Bone marrow (tissue), 2 donors: ENCODE results near the gene CXCL5.

Experiments
- DNase-seq, 2 donors: peaks; one replicate each; lab custom pipeline; 2025; lab: John Stamatoyannopoulos, UW

Gene CXCL5

GRCh38 chr4:73998040-73999011 lies at the start of gene CXCL5:
Gene CXCL5, minus strand, starts transcription at chr4:73998677. Its CDS starts 96 bp downstream, at chr4:73998581.
- DNase-seq = no peak

DNA sequence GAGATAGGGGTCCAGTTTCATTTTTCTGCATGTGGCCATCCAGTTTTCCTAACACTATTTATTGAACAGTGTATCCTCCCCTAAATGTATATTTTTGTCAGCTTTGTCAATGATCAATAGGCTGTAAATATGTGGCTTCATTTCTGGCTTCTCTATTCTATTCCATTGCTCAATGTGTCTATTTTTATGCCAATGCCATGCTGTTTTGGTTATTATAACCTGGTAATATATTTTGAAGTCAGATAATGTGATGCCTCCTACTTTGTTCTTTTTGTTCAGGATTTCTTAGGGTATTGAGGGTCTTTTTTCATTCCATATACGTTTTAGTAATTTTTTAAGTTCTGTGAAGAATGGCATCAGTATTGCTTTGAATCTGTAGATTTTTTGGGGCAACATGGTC lies 48.7 kb upstream of the CXCL5 start:
- DNase-seq = no peak

DNA sequence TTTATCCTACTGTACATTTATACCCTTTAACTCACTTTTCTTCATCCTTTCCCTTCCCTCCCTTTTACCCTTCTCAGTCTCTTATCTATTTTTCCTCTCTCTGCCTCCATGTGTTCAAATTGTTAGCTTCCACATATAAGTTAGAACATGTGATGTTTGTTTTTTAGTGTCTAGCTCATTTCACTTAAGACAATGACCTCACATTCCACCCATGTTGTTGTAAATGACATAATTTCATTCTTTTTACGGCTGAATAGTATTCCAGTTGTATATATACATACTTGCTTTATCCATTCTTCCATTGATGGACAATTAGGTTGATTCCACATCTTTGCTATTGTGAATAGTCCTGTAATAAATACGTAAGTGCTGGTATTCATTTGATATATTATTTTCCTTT lies 47.3 kb upstream of the CXCL5 start:
- DNase-seq = no peak

DNA sequence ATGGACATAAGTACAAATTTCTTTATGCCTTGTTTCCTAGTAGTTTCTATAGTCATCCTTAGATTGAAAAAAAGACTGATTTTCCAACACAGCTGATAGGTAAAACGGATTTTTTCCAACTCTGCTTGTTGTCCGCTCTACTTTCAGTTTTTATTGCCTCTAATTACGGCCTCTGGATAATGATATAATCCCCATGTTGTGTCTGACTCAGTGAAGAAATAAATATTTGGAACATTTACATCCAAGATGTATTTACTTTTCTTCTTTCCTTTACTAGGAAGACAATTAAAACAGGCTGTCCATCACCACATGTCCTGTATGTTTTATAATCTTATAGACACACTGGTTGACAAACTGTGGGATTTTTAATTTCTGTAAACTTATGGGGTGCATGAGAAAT lies 46.8 kb upstream of the CXCL5 start:
- DNase-seq = no peak

DNA sequence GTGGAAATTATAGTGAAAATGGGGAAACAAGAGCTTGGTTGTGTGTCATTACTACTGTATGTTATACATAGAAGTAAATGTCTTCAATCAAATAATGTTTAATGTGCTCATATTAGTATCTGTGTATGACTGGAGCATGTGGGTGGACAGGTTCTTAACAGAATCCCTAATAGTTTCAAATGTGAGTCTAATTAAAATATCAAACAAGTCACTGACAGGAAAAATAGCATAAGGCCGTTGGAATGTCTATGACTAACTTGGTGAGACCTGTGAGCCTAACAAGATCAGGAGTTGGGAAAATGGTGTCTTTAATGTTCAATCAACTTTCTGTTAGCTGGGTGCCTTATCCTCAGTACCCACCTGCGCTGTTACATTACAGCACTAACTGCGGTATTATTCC lies 46.2 kb upstream of the CXCL5 start:
- no peak for DNase-seq

DNA sequence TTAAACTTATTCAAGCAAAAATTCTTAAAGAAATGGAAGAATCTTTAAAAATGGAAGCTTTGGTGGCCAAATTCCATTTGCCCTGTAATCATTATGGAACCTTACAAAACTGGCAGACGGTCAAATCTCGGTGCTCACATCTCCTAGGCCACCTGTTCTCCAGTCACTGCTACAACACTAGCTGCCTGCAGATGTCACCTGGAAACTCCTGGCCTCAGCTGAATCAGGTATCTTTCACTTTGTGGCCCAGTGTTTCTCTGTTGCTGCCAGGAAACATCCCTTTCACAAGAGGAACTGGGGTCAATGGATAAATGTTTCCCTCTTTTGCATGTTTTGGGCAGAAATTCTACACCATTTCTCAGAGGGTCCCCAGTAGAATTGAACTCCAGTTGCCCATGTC lies 44.2 kb upstream of the CXCL5 start:
- DNase-seq = no peak

DNA sequence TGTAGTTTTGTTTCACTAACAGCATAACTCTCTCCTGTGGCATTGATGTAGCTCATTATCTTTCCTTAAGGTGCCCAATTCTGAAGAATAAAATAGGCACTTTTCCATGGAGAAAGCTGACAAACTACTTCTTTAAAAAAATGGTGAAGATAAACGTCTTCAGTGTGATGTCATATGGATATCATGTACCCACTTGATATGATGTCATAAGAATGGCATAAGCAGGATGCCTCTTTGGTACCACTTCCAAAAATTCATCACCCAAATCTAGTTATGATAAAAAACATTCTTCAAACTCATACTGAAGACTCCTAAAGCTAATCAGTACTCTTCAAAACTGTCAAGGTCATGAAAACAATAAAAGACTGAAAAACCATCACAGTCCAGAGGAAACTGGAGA lies 42.9 kb upstream of the CXCL5 start:
- DNase-seq = no peak

DNA sequence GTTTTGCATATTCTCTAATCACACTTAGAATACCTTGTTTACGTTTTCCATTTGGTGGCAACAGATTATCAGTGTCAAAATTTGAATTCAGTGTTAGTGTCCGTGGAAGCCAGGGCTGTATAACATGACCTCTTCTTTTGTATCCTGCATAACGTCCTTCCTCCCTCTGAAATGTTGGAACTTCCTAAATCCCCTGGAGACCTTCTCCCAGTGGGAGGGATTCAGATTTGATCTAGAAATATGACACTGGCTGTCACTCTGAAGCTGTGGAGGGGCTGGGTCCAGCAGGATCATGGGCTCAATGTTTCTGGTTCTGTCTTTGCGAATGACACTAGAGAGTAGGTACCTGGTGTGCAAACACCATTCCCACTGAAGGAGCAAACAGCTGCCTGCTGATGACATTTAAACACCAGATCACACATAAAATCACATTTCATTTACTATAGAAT lies 40.9 kb upstream of the CXCL5 start:
- DNase-seq = no peak

DNA sequence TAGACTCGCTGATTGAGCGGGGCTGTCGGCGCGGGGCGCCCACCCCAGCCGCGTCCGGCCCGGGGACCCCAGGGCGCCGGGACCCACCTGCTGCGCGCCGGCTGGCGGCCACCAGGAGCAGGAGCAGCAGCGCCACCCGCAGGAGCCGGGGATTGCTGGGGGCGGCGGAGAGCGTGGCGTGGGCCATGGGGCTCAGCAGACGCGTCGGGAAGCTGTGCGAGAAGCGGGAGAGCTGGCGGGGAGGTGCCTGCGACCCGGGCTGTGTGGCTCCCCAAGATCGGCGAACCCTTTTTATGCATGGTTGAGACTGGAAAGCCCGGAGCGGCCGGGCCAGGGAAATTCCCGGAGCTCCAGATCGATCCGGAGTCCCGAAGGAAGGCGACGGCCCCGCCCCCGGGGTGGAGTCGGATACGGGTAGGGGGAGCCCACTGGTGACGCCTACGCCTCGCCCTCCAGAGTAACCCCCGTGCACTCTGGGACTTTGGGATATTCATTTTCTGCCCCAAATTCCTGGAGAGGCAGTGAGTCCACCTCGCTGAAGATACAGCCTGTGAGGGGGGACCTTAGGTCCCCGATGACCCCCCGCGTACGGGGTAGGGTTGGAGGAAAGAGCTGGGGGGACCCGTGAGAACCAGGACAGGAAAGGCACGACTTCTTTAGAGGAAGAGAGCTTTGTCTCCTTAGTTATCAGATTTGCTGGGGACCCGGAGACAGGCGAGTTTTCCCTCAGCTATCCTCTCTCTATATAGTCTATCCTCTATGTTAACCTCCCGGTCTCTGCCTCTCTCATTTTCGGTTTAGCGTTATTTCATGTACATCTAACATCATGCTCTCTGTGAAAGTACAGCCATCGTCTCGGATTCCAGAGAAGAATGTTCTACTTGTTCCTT lies 40.2 kb upstream of the CXCL5 start, which contains the start of gene CXCL3:
Gene CXCL3, minus strand, starts transcription at position 265 of the 890 bp plus-strand sequence. Its CDS starts 78 bp downstream, at position 187.
- DNase-seq = peak; percentile 67 to 79

DNA sequence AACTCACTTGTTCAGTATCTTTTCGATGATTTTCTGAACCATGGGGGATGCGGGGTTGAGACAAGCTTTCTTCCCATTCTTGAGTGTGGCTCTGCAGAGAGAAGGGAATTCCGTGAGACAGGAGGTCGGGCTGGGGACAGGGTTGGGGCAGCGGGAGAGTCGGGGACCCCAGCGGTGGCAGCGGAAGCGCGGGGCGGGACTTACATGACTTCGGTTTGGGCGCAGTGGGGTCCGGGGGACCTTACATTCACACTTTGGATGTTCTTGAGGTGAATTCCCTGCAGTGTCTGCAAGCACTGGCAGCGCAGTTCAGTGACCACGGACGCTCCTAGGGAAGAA lies 39.6 kb upstream of the CXCL5 start:
- peak in 1 of 2 donors; percentile 79 for DNase-seq

- DNase-seq = peak in 1 of 2 donors; percentile 57
Observed at GRCh38 chr4:74037076-74037955, 38.8 kb upstream of the CXCL5 start.

DNA sequence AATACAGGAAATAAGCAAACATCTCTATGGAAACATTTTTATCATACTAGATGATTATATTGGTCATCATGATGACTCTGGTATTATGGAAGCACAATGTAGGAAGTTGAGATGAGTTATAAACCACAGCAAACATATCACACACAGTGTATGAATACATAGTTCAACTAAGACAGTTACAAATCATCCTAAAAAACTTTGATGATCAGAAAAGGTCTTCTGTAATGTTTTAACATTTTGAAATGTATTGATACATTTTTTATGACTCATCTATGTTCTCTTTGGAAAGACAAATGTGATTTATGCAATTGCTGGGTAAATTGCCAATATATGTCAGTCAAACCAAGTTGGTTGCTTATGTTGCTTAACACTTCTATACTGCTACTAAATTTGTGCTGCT lies 35.3 kb upstream of the CXCL5 start:
- peak in 1 of 2 donors; percentile 34 for DNase-seq

GRCh38 chr4:74032064-74032463 lies 33.6 kb upstream of the CXCL5 start:
- DNase-seq = no peak

DNA sequence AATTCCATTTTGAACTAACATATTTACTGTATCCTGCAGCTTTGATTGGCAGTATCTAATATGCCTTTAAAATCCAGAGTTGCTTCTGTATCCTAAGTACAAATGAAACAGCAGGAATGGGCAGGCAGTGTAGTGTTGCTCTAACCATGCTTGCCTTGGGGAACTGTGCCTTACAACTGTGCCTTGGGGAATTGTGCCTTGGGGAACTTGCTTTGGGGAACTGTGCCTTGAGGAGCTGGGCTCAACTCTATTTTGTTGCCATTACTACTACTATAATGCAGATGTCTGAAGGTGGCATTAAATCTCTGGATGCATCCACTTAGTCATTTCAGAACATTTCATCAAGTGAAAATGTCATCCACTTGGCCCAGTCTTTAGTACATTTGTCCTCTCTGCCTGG lies 33.1 kb upstream of the CXCL5 start:
- no peak for DNase-seq

DNA sequence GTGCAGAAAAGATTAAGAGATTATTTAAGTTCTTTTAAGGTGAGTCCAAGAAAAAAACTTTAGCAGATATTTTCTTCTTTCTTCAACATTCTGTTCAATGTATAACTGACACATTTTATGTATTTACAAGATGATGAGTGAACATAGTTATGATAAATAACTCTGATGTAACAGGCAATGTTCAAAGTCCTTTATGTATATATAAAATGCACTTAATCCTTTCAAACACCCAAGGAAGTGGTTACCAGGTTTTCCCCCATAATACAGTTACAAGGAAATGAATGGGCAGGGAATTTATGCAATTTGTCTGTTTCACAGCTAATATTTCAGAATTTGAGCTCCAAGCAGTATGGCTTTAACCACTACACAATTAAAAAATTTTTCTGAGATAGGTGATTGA lies 31.8 kb upstream of the CXCL5 start:
- DNase-seq = no peak

DNA sequence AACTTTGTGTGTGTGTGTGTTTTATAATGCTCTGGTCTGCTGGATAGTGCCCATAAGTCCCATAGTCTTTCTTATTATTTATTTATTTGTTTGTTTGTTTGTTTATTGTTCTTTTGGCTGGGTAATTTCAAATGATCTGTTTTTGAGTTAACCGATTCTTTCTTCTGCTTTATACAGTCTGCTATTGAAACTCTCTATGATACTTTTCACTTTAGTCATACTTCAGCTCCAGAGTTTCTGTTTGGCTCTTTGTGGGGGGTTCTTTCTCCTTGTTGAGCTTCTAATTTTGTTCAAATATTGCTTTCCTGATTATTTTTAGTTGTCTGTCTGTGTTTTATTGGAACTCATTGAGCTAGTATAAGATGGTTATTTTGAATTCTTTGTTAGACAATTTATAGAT lies 30.0 kb upstream of the CXCL5 start:
- DNase-seq = no peak

DNA sequence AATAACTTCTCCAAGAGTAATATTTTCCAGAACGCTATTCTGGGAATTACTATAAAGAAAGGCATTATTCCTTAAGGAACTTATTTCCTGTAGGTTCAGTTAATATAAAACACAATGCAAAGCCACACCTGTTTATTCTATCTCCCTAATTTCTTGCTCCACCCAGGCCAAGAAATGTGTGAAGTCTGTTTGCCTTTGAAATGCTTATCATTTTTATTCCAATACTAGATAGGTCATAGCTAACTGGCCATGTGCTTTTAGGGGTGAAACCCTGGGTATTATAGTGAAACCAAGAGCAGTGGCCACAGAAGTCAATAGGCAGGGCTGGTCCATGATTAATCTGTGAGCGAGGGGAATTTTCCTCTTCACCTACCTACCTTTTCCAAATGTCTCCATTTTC lies 25.2 kb upstream of the CXCL5 start:
- DNase-seq = no peak

- DNase-seq = no peak
Observed at GRCh38 chr4:74021601-74022000, 23.1 kb upstream of the CXCL5 start.

DNA sequence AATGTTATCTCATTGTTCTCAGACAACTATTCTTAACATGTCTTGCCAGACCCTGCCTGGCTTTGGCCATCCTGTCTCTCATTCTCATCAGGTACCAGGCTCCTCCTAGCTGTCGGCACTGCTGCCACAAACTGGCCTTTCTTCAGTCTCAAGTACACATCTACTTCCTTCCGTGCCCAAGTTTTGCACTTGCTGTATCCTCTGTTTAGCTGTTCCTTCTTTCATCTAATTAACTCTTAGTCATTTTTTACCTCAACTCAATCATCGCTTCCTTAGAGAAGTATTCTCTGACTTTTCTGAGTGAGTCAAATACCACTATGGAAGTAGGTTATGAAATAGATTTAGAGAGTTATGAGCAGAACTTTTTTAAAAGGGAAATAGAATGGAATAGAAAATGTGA lies 20.3 kb upstream of the CXCL5 start:
- peak in 1 of 2 donors; percentile 91 for DNase-seq

- DNase-seq = no peak
Observed at GRCh38 chr4:74018116-74018515, 19.6 kb upstream of the CXCL5 start.

DNA sequence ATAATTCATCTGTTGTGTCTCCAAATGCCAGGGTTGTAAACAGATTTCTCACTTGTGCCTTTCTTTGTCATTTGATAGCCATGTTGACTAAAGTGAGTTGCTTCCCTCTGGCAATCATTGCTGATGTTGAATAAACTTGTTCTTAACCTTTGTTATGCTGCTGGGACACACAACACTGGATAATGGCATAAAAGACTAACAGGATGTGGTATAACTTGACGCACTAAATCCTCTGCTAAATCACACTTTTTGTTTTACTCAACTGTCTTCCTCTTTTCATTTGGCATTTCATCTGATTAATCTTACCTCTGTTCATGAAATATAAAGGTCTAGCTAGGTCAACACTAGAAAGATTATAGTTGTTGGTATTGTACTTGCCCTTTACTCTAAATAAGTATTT lies 17.6 kb upstream of the CXCL5 start:
- peak in 1 of 2 donors; percentile 82 for DNase-seq
